ENCODE results near the gene SH2D3A. TPM values are rescaled to one million over a fixed set of nuclear protein-coding genes. Genes with fewer than 3 reads are reported as not detected.

Gene SH2D3A
- total and polyA plus RNA-seq, 2 donors (not counting 3 experiments of a cell fraction or from before 2014, with no cell fraction given) = 0.04 to 0.53 TPM

GRCh38 chr19:6737284-6737872, 29.9 kb downstream of the SH2D3A start, which contains the start of gene GPR108:
TSS of gene GPR108 (minus strand) at chr19:6737580. CDS start at chr19:6737576, 4 bp downstream.
- peak; percentile 100 for FAIRE-seq
- no TSS peak for BruUV-seq (replicated peaks)
- H3K9ac ChIP-seq (replicated peaks; ENCODE audit: extremely low read depth, insufficient read depth, low read length) = peak within 1 kb of the TSS; percentile 89

More at GRCh38 chr19:6737284-6737872, 29.9 kb downstream of the SH2D3A start, which contains the start of gene GPR108:
- ChIA-PET CTCF (interaction anchor here (0.7 to 6.2 kb wide), 6 partner anchors 32 to 221 kb away, joined by 3 to 179 read pairs (median 10); no protein-coding TSS in a partner anchor), POLR2A (interaction anchor here (1.1 kb wide), 1 partner anchor 126 kb away, joined by 3 read pairs; no protein-coding TSS in a partner anchor)
- peak within 1 kb of the TSS; percentile 82 for H2AFZ ChIP-seq (ENCODE audit: low read depth, low read length)
- DNase-seq (ENCODE audit: low read depth, low spot score) = peak; percentile 100
- intact Hi-C loops (cut with micrococcal nuclease) (loop anchor here (5.0 to 10.0 kb wide), 5 partner anchors 63 to 365 kb away; partner anchors contain the start of genes ALKBH7, KHSRP, TNFSF14 and TNFSF9), dilution Hi-C loops (cut with MboI; ENCODE audit: extremely low pct_ligation_motif_present, low sequenced_read_pairs) (no loop called here)
- H3K4me1 ChIP-seq (ENCODE audit: control insufficient read depth, extremely low read depth, insufficient read depth, low read length) = peaks cover 46% of the 10 kb centered on the region
- no peaks in the 10 kb centered on the region for H3K27me3 ChIP-seq (ENCODE audit: control insufficient read depth in 2 of 2, insufficient read depth in 2 of 2, low read length in 2 of 2)
- H3K79me2 ChIP-seq (ENCODE audit: control insufficient read depth, insufficient read depth, low read length) = peaks cover 25% of the 10 kb centered on the region
- H3K9me3 ChIP-seq (replicated peaks; ENCODE audit: control insufficient read depth, insufficient read depth, low read length) = no peaks in the 10 kb centered on the region
- H3K9me1 ChIP-seq (replicated peaks; ENCODE audit: control insufficient read depth, extremely low read depth, insufficient read depth, low read length) = no peaks in the 10 kb centered on the region
- TF ChIP-seq POLR2AphosphoS5 (IDR thresholded peaks at IDR 0.05; ENCODE audit: insufficient read depth, low read depth, low read length) (peak; percentile 81), POLR2A (IDR thresholded peaks at IDR 0.05; ENCODE audit: low read depth, low read length) (peak; percentile 51), CTCF (IDR thresholded peaks at IDR 0.05; ENCODE audit: extremely low read depth in 1 of 2, insufficient read depth in 1 of 2, low read depth in 1 of 2, low read length in 2 of 2) (no peak), JUN (IDR thresholded peaks at IDR 0.05; ENCODE audit: borderline replicate concordance, insufficient read depth, insufficient read length, low read depth) (no peak), FOS (IDR thresholded peaks at IDR 0.05; ENCODE audit: borderline replicate concordance, insufficient read depth, low read length) (peak; percentile 10)
- peak within 1 kb of the TSS; percentile 88 for H3K27ac ChIP-seq (ENCODE audit: insufficient read depth, low read depth, low read length)
- no peaks in the 10 kb centered on the region for H3K36me3 ChIP-seq (ENCODE audit: control insufficient read depth in 2 of 2, extremely low read depth in 1 of 2, insufficient read depth in 2 of 2, low read length in 2 of 2)
- H4K20me1 ChIP-seq (replicated peaks; ENCODE audit: control insufficient read depth, extremely low read depth, insufficient read depth, low read length) = no peaks in the 10 kb centered on the region
- H3K4me3 ChIP-seq (replicated peaks in 1 of 3; ENCODE audit: insufficient read depth in 1 of 3, low read depth in 1 of 3, low read length in 3 of 3) = peak within 1 kb of the TSS; percentile 49 to 99 (median 95)
- H3K4me2 ChIP-seq (ENCODE audit: insufficient read depth, low read length) = peak within 1 kb of the TSS; percentile 94
